Nephron (organoid): ENCODE results near the gene GOLGA8O.
"Not testable (repeated sequence)": the region's sequence is repeated elsewhere in the genome, so short reads cannot be mapped to it uniquely, and the experiment has no call there.

Experiments used
- H3K27ac Mint-ChIP-seq, 3 experiments: 2 replicates each; pipeline ENCODE4 v1.8.0; 2020; ENCODE audit warnings: mixed read lengths in 3 of 3, mild to moderate bottlenecking in 2 of 3, moderate library complexity in 1 of 3
- H3K27me3 Mint-ChIP-seq: 2 replicates; pipeline ENCODE4 v1.8.0; 2021; ENCODE audit warnings: low read depth, mild to moderate bottlenecking, moderate library complexity, mixed read lengths
- H3K36me3 Mint-ChIP-seq: 2 replicates; pipeline ENCODE4 v1.8.0; 2020; ENCODE audit warnings: low read depth, mixed read lengths
- H3K4me1 Mint-ChIP-seq: 2 replicates; pipeline ENCODE4 v1.8.0; 2020; ENCODE audit warnings: mixed read lengths
- H3K4me3 Mint-ChIP-seq, 3 experiments: 2 replicates each; pipeline ENCODE4 v1.8.0; 2020; ENCODE audit warnings: mild to moderate bottlenecking in 3 of 3, mixed read lengths in 3 of 3, moderate library complexity in 2 of 3
- H3K9me3 Mint-ChIP-seq: 2 replicates; pipeline ENCODE4 v1.8.0; 2020; ENCODE audit warnings: mixed read lengths
- TF ChIP-seq, protein P1 (sequence below), 3 experiments: fragments of 200-600 bp; sonication (generic); IDR thresholded peaks; one replicate each; pipeline ENCODE4 v1.5.0; 2021; ENCODE audit warnings: antibody characterized with exemption in 3 of 3; ENCODE audit not compliant: unreplicated experiment in 3 of 3

GOLGA8O gene

GRCh38 chr15:32407903-32408302 lies 47.5 kb downstream of the GOLGA8O start:
- H3K27me3 Mint-ChIP-seq, H3K4me1 Mint-ChIP-seq, H3K27ac Mint-ChIP-seq, H3K9me3 Mint-ChIP-seq, H3K36me3 Mint-ChIP-seq, H3K4me3 Mint-ChIP-seq: not testable (repeated sequence)
- TF ChIP-seq, protein P1, sequence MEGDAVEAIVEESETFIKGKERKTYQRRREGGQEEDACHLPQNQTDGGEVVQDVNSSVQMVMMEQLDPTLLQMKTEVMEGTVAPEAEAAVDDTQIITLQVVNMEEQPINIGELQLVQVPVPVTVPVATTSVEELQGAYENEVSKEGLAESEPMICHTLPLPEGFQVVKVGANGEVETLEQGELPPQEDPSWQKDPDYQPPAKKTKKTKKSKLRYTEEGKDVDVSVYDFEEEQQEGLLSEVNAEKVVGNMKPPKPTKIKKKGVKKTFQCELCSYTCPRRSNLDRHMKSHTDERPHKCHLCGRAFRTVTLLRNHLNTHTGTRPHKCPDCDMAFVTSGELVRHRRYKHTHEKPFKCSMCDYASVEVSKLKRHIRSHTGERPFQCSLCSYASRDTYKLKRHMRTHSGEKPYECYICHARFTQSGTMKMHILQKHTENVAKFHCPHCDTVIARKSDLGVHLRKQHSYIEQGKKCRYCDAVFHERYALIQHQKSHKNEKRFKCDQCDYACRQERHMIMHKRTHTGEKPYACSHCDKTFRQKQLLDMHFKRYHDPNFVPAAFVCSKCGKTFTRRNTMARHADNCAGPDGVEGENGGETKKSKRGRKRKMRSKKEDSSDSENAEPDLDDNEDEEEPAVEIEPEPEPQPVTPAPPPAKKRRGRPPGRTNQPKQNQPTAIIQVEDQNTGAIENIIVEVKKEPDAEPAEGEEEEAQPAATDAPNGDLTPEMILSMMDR (IDR thresholded peaks at IDR 0.05; ENCODE audit: unreplicated experiment in 3 of 3), result peak; percentile 33 to 38 (median 37)

- H3K27me3 Mint-ChIP-seq, H3K27ac Mint-ChIP-seq, H3K9me3 Mint-ChIP-seq, H3K36me3 Mint-ChIP-seq, H3K4me3 Mint-ChIP-seq, H3K4me1 Mint-ChIP-seq: not testable (repeated sequence)
These were observed 52.2 kb downstream of the GOLGA8O start, which contains the start of gene GOLGA8K for GRCh38 chr15:32403192-32403591. Gene GOLGA8K (minus strand): TSS chr15:32403292. CDS start chr15:32403194, 98 bp downstream.

GRCh38 chr15:32396522-32396921 lies 58.9 kb downstream of the GOLGA8O start:
- H3K27me3 Mint-ChIP-seq, H3K9me3 Mint-ChIP-seq, H3K4me3 Mint-ChIP-seq, H3K27ac Mint-ChIP-seq, H3K4me1 Mint-ChIP-seq, H3K36me3 Mint-ChIP-seq: not testable (repeated sequence)
